NCI-H1048 (cell line): ENCODE measurements around the gene HOXB5.

Experiments
- DNase-seq: peaks from one replicate; lab custom pipeline; 2025; lab: John Stamatoyannopoulos, UW

The HOXB5 gene

DNA sequence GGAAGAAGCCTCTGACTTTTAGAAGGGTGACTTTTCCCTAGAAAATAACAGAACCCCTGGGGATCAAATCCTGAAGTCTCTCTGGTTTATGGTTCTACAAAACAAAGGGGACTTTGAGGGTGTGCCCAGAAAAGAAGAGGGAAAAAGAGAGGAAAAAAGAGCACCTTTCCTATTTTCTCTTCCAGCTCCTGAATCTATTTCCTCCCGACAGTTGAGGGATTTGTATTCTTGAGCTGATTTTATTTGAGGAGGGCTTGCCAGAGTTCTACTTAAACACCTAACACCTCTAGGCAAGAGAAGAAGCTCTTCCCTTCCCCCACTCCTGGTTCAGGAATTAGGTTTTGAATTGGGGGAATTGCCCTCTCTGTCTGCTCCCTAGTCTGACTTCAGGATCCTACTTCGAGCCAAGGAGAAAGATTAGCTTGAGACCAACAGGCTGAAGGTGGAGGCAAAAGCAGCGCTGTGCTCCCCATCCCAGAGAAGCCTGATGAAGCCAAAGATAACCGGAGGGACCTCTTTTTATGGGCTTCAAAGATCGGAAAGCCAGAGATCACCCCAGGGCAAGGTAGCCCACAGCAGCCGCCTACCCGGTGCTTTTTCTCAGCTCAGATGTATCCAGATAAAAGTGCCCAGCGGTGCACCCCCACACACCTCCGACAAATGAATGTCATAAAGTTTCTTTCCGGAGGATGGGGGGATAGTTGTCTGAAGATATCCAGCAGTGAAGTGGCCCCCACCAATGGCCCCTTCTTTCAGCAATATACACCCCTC is 4.3 kb downstream of the HOXB5 start:
- DNase-seq: no peak

- DNase-seq: no peak
Observed at GRCh38 chr17:48588528-48588927, 5.1 kb downstream of the HOXB5 start.

DNA sequence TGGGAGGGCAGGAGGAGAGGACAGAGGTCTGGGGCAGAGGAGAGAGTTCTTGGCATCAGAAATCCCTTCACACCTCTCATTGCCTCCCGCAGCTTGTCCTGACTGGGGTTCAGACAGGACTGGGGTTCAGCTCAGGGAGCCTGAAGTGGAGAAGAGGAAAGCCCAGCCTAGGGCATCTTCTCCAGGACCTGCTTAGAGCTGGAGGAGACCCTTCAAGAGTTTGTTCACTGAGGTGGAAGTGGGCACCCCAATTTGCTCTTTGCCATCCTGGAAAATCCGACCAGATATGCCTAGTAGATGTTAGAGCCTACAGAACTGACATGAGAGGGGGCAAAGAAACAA is 5.5 kb downstream of the HOXB5 start:
- DNase-seq: no peak

- DNase-seq: no peak
Observed at GRCh38 chr17:48587276-48588073, 6.1 kb downstream of the HOXB5 start.

DNA sequence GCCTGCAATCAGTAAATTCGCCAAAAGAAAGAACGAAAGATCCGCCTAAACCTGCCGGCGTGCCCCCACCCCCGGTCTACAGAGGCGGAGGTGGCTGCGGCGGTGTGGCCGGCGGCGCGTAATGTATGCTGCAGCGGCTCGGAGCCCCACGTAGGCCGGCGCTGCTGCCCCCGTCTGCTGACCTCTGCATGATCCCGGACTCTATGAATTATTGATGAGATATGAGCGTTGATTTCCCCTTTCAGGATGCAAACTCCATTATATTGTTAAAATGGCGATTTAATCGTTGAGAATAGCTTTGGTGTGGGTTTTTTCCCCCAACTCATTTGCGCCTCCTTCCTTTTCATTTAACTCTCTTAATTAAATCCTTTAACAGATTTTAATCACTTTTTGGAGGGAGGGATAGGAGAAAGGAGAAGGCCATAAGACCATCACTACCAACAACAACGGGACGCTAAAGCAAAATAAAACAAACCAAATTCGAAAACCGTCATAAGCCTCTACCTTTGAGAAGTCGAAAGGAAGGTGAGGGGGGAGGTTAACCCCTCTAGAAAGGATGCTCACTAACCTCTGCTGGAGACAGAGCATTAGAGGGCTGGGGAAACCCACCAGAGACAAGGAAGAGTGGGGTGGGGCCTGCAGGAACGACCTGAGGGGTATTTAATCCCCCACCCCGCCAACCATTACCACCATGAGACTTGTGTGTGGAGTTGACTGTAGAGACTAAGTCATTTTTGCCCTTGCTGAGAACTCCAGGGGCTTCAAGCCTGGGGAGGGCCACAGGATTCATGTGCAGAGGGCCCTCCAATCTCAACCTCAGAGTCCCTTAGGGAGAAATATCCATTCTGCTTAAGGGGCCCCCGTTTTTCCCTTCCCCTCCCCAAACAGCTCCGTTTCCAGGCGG is 7.0 kb downstream of the HOXB5 start:
- DNase-seq: no peak

GRCh38 chr17:48584223-48584741 is 9.3 kb downstream of the HOXB5 start:
- no peak for DNase-seq

DNA sequence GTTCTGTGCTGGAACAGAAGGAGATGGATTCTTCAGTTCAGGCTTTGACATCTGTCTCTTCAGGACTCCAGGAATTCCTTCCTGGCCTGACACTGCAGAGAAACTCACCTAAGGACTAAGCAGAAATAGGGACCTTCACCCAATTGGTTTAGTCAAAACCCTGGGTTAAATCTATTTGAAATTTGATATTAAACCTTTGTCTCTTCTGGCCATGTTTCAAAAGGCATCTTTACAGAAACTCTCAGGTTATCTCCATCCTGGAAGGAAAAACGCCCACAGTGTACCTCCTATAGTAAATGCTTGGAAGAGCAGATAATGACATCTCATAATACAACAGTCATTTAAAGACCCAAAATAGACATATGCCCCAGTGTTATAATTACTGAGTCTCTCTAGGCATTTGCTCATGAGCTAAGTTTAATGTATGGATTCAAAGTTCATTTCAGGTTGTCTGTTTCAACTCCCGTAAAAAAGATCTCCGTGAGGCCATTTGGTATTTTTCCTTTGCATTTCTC is 9.8 kb downstream of the HOXB5 start:
- DNase-seq: no peak

DNA sequence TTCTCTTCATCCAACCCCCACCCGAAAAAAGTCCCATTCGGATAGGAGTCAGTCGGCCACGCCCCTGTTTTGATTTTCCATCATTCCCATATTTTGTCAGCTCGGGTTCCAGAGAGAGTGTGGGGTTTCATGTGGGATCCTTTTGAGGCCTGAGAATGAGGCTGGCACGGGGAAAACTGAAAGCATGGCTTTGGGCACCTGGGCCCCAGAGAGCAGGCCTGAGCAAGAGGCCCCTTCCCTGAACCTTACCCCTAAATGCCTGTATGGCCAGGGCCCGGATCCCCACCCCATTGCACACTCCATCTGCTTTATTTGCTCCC is 10.9 kb downstream of the HOXB5 start:
- no peak for DNase-seq

DNA sequence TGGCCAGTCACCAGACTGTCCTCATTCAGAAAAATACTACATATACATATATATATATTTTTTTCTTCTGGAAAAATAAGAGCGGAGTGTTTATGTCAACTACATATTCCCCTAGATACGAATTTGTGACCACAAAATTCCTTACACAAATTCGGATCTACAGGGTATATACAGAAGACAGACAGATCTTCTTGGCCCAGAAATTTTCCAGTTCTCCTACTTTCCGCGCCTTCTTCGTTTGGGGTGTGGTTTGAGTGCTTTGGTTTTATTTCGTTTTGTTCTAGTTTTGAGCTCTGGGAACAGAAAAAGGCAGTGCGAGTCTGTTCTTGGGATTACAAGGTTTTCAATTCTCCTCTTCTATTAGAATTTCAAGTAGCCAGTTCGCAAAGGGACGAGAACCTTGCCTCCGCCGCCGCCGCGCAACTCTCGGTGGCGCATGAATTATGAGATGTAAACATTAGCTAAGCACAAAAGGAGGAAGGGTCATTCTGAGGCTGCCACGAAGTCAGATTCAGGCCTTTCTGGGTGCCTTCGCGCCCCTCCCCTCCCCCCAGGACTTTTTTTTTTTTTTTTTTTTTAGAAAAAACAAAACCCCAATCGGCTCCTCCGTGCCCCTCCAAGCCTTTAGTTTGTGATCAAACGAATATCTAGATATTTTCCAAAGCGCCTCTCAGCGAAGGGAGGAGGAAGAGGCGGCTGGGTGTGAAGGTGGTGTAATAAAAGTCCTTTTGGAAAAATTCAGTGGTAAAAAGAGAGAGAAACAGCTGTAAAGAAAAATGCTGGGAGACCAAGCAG is 13.6 kb downstream of the HOXB5 start:
- no peak for DNase-seq

DNA sequence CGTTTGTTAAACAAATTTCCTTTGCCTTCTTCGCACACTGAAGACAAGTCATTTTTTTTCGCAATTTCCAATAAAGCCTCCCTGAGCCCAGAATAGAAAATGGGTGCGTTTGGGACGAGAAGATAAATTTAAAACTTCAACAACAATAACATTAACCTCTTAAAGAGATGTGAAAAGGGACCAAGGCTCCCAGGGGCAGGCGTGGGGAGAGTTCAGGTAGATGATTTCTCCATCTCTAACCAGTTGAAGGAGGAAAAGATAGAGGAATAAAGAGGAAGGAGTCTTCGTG is 14.2 kb downstream of the HOXB5 start:
- no peak for DNase-seq

- DNase-seq: no peak
Observed at GRCh38 chr17:48578616-48579470, 14.7 kb downstream of the HOXB5 start.

- DNase-seq: no peak
Observed at GRCh38 chr17:48577946-48578615, 15.5 kb downstream of the HOXB5 start, which contains the start of gene HOXB4. HOXB4 (minus strand) TSS chr17:48578350; CDS start chr17:48578319, 31 bp downstream.

DNA sequence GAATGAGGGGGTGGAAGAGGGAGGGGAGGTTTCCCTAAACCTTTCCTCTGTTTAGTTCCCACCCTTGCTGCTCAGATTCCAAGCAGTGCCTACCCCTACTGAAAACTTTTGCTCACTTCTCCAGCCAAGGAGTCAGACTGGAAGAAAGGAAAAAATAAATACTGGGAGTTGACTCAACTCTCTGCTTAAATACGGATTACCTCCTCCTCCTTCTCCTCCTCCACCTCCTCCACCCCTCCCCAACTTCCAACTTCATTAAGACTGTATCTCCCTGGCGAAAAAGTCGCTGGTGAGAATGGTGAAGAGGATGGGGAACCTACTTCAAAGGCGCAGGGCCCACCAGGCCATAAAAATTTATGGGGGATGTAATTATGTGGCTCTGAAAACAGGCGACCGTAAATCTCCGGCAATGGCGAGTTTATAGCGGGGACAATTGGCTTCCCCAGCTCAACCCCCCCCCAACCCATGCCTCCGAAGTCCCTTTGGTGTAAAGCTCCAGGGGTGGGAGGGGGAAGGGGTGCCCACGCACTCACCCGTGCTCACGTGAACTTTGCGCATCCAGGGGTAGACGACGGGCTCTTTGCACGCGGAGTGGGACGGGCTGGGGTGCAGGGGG is 16.1 kb downstream of the HOXB5 start:
- no peak for DNase-seq

GRCh38 chr17:48576479-48577309 is 16.9 kb downstream of the HOXB5 start:
- no peak for DNase-seq

DNA sequence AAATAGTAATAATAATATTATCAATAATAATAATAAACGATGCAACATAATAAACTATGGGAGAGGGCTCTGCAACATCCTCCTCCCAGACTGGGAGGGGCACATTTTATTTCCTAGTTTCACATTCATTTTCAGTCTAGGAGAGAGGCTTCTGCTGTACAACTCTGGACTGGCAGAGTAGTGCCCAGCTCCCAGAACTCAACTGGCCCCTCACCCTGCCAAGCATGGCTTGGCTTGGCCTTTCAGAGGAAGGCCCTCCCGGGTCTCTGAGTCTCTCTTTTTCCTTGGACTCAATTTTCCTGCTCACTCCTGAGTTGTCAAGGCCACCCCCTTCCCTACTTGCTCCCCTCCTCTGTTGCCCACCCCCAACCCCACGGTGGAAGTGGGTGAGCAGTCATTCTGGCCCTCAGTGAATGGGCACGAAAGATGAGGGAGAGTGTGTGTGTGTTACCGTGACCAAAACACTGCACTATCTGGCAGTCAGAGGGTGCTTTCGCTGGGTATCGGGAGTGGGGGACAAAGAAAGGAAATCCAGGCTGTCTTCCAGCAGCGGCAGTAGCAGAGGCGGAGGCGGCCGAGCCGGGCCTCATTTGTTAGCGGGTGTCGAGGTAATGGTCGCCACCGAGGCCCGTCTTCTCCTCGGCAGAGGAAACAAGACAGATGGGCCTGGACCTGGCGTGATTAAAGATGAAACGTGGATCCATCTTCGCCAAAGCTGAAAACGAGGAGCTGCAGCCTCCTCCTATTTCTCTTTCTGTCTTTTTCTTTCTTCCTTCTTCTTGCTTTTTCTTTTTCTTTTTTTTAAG is 17.7 kb downstream of the HOXB5 start:
- no peak for DNase-seq

- no peak for DNase-seq
Observed at GRCh38 chr17:48575066-48575582, 18.5 kb downstream of the HOXB5 start.

DNA sequence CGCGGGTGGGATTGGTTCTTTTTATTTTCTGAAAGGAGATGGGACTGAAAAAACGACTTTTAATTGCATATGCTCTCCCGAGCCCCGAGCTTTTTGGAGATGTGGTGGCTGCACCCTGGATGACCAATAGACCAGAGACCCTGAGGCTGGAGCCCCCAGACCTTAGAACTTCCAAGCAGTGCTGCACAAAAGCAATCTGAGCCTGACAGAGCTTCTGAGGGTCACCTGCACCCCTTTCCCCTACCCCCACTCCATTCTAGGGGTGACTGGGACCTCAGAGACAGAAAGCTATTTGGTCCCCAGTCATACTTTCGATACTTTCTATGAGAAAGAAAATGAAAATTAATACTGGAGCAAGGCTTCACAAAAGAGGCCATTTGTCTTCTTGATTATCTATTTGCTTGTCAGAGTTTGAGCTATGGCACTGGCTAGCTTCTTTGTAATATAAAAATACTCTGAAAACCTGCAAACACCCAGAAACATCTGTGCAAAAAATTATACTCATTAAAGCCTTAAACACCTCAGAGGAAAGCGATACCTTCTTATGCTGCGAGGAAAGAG is 19.0 kb downstream of the HOXB5 start:
- DNase-seq: no peak
